Gastroesophageal sphincter (tissue), 3 donors: ENCODE measurements around the gene PTBP3.

Source experiments
- EP300 ChIP-seq: sonication (generic); formaldehyde crosslinking; IDR thresholded peaks from one replicate; pipeline ENCODE4 v1.6.1; 2017; ENCODE audit warnings: antibody characterized with exemption, mild to moderate bottlenecking
- POLR2A ChIP-seq, 2 donors: fragments of 450-650 bp; IDR thresholded peaks; one replicate each; pipeline ENCODE4 v1.6.1; 2017; ENCODE audit warnings: antibody characterized with exemption in 2 of 2, mild to moderate bottlenecking in 2 of 2, moderate library complexity in 1 of 2
- TF ChIP-seq, protein P1 (sequence below), 4 experiments: fragments of 200-600 bp in 2 of 4; fragments of 450-650 bp in 2 of 4; sonication (generic) in 1 of 4; IDR thresholded peaks; one replicate each; pipeline ENCODE4 v1.5.1; 2017 to 2019; ENCODE audit warnings: antibody characterized with exemption in 4 of 4, mild to moderate bottlenecking in 2 of 4, moderate library complexity in 2 of 4

DNA sequence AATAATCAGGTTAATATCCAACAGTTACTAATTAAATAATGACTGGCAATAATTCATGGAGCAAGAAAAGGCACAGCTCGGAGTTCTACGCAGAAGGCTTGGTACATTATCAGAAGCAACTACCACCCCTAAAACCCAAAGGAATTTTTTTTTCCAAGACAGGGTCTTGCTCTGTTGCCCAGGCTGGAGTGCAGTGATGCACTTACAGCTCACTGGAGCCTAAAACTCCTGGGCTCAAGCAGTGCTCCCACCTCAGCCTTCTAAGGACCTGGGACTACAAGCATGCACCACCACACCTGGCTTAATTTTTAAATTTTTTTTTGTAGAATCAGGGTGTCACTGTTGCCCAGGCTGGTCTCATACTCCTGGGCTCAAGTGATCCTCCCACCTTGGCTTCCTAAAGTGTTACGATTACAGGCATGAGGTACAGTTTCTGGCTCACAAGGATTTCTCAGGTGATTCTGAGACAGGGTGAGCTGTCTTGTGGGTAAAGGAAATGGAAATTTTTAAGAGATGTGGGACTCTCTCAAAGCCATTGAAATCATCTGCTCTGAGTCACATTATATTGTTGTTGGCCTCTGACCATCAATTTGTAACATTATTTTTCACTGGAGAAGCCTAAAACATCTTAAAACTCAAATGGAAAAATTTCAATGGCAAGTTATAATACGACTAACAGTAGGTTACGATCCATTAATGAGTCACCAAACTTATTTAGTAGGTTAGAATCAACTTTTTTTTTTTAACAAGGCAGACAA, 26.8 kb upstream of the PTBP3 start:
- TF ChIP-seq EP300 (no peak), POLR2A (IDR thresholded peaks at IDR 0.05) (no peak)
- TF ChIP-seq, protein P1, sequence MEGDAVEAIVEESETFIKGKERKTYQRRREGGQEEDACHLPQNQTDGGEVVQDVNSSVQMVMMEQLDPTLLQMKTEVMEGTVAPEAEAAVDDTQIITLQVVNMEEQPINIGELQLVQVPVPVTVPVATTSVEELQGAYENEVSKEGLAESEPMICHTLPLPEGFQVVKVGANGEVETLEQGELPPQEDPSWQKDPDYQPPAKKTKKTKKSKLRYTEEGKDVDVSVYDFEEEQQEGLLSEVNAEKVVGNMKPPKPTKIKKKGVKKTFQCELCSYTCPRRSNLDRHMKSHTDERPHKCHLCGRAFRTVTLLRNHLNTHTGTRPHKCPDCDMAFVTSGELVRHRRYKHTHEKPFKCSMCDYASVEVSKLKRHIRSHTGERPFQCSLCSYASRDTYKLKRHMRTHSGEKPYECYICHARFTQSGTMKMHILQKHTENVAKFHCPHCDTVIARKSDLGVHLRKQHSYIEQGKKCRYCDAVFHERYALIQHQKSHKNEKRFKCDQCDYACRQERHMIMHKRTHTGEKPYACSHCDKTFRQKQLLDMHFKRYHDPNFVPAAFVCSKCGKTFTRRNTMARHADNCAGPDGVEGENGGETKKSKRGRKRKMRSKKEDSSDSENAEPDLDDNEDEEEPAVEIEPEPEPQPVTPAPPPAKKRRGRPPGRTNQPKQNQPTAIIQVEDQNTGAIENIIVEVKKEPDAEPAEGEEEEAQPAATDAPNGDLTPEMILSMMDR (IDR thresholded peaks at IDR 0.05), result no peak
